HG03354 (cell line): ENCODE data around the gene BTLA.
A peak's percentile ranks its signal among the peaks of the same experiment; 100 is the strongest.
"Not testable (repeated sequence)": the region's sequence is repeated elsewhere in the genome, so short reads cannot be mapped to it uniquely, and the experiment has no call there.

Source experiments
- ATAC-seq: cut with Tn5 transposase; IDR thresholded peaks from one replicate; pipeline ENCODE4 v1.9.1; 2021; ENCODE audit warnings: mild to moderate bottlenecking; ENCODE audit not compliant: unreplicated experiment, poor library complexity, severe bottlenecking

Gene BTLA

DNA sequence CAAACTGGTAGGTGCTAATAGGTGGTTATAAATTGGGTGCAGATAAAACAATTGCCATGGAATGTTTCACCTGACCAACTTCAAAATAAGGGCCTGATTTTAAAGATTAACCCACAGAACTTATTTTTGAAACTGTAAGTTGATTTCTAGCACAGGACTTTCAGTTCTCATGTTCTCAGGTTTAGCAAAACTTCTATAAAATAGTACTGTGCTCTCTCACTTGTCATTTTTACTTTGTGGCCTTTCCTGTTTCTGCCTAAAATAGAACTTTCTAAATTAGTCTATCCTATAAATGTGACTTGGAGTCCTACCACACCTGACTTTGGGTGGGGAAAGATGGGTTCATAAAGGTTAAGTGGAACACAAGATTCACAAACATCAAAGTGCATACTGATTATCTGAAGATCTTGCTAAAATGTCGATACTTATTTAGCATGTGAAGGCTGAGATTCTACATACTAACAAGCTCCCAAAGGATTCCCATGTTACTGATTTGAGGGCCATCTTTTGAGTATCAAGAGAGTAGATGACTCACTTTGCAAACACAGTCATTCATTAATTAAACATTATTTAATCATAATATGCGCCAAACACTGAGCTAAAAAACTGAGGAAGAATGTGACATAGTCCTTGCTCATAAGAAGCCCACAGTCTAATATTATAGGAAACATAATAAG, 38.6 kb downstream of the BTLA start:
- ATAC-seq: peak; percentile 58

DNA sequence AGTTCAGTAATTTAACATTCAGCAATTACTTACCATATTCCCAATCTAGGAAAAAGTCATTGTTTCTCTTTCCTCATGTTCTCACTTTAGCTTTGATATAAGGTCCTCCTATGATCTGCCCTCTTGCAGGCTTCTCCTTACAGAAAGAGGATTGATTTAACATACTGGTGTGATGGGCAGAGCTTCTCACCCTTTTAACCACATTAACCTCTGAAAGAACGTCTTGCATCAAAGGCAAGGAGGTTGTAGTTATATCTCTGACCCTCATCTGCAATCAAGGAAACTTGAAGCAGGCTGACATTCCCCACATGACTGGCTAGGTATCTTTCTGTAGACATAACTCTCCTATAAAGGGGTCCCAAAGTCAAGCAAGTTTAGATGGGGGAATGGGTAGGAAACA, 39.5 kb downstream of the BTLA start:
- peak; percentile 43 for ATAC-seq

DNA sequence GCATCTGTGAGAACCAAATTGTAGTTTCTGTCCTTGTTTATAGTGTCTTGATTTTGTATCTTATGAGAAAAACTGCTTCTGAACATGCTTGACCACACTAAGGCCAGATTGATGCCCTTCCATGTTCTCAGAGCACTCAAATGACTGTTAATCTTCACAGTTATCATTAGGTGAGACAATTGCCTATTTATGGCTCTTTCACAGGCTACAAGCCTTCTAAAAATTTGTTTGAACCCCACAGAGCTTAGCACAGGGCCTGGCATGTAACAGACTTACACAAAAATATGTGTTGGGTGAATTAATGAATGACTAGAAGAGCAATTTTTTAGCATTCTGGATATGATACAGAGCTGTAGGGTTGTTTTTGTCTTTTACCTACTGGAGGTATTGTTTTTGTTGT, 43.1 kb downstream of the BTLA start:
- no peak for ATAC-seq

DNA sequence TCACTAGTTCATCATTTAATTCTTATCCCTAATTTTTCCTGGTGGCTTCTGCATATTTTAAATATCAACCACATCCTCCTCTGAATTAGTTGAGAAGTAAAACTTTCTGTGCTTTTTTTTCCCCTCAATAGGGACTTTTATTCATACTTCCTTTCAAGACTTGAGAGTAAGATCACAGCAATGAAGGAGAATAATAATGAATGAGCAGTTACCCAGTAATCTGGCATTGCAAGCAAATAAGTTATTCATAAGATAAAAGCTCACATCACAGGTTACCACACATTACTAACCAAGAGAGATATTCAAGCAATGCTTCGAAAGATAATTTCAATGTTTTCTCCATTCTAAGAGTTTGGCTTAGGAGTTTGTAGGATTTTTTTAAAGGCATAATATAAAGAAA, 50.3 kb downstream of the BTLA start:
- no peak for ATAC-seq

DNA sequence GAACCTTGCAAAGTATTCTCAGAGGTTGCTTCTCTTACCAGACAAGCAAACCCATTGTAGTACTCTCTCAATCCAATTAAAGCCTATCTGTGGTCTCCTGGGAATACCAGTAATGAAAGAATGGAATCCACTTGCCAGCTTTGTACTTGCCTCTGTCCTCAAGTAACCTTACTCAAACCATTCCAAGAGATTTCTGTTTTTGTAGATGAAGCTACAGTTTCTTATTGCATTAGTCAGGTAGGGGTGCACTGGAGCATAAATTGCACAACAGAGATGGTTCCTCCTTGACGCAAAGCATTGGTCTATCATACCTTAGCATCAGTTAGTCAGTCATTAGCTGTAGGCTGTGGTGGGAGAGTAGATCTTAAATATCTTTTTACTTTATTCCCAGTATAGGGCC, 52.9 kb downstream of the BTLA start:
- no peak for ATAC-seq

DNA sequence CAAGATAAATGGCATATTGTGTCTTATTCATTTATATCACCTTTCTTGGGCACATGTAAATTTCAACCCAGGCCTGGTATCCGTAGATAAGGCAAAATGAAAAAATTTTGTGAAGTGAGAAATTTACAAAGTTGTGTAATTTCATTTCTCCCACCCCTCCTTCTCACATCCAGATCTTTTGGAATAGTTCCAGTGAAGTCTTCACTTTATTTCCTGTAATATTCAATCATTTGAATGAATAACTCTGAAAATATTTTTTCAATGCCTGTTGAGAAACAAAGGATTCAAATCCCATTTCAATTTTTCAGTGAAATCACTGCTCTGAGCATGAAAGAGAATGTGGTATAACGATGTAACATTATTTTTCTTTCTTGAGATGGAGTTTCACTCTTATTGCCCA, 53.4 kb downstream of the BTLA start:
- no peak for ATAC-seq

DNA sequence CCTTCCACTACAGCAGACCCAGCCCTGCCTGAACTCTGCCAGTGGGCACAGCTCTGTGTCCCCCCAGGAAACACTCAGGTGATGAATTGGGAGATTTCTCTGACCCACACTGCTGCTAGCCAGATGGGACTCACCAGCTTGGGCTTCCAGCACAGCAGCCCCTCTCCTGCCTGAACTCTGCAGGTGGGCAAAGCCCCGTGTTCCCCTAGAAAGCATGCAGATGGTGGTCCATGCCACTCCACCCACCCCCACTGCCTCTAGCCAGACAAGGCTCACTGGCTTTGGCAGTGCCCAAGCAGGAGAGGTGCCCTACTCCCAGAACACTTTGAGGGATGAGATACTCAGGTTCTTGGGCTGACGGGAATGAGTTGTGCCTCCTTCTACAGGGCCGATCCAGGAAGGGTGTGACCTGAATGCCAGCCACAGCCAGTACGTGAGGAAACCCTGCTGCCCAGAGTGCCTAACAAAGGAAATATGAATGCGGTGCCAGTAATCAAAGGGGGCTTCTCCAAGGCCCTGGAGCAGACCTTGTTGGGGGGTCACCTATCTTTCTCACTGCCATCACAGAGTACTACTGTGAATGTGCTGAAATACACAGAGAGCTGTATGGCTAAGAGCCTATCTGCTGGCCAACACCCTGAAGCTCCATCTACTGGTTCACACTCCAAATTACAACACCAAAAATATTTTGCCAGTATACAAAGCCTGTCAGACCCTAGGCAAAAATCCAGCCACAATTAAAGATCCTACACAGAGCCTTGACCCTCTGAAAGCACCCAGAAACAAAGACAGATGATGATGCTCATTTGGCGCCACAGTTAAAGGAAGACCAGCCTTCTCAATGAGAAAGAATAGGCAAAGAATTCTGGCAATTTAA, 61.9 kb downstream of the BTLA start:
- no peak for ATAC-seq

DNA sequence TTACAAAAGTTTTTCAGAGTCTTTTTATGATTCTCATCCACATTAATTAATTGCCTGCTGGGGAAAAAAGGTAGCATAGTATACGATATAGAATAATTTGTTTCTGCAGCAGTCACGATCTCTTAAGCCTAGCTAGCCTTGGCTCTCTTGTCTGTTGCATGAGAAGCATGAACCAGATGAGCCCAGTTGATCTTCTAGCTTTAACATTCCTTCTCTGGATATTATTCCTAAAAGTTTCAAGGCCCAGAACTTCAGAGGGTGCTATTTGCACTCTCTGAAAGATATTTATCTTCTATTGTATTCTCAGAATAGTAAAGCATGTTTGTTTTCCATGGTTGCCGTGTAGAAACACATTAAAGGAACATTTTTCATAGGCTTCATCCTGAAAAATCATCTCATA, 69.3 kb downstream of the BTLA start:
- ATAC-seq: no peak

DNA sequence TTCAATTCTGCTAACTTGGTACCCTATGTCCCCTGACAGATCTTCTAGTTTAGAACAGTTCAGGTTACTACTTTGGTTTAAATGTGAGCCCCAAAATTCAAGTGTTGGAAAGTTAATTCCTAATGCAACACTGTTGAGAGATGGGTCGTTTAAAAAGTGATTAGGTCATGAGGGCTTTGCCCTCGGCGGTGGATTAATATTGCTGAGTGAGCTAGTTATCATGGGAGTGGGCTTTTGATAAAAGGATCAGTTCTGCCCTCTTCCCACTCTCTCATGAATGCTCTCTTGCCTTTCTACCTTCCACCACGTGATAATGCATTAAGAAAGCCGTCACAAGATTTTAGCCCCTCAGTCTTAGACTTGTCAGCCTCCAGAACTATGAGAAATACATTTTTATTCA, 72.1 kb downstream of the BTLA start:
- no peak for ATAC-seq

DNA sequence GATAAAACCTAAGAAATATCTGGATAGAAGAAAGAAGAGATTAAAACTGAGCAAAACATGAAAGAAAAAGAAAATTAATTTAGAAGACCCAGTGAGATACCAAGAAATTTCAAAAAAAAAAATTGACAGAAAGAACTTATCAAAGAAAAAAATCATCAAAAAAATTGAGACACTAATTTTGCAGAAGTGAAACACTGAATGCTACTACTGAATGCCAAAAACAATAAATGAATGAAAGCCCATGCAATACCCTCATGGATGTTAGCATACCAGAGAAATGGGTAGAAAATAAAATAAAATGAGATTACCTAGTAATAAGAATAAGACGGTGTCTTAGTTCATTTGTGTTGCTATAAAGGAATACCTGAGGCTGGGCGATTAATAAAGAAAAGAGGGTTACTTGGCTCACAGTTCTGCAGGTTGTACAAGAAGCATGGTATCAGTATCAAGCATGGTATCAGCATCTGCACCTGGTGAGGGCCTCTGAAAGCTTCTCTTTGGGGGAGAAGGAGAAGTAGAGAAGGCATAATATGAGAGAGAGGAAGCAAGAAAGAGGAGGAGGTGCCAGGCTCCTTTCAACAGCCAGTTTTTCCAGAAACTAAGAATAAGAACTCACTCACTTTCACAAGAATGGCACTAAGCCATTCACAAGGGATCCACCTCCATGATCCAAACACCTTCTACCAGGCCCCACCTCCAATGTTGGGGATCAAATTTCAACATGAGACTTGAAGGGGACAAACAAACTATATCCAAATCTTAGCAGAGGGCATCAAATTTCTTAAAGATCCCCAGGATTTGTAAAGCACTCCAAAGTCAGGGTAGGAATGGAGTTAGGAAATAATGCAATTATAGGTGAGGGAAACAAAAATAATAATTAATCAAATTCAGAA, 73.2 kb downstream of the BTLA start:
- peak; percentile 78 for ATAC-seq

DNA sequence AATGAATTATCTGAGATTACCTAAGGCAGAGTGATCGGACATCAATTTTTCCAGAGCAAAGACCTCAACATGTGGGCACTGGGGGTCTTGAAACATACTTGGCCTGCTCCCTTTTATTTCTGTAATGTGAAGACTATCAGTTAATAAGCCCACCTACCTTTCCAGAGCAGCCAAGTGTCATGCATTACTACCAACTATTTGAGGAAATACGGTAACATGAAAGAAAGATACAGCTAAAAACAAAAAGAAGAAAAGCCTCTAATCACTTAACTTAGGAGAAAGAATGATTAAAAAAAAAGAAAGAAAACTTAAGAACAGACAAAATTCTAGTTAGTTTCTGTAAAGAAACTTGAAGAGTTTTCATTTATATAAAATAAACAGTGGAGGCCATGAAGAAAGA, 73.9 kb downstream of the BTLA start:
- ATAC-seq: no peak

DNA sequence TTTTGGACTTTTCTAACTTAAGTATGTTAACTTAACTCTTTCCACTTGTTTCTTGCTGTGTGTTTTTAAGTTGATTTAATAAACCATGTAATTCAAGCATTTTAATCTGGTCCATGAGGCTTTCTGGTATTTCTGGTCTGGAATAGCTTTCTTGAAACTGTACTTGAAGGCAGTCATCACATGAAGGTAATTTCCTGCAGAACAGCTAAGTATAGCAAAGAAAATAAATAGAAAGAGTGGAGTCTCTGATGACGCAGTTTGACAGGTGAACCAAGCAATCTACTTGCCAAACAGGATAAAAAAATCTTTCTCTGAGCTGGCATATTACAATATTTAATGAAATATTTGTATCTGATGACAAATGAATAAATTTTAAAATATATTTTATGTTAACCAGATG, 74.9 kb downstream of the BTLA start:
- no peak for ATAC-seq

DNA sequence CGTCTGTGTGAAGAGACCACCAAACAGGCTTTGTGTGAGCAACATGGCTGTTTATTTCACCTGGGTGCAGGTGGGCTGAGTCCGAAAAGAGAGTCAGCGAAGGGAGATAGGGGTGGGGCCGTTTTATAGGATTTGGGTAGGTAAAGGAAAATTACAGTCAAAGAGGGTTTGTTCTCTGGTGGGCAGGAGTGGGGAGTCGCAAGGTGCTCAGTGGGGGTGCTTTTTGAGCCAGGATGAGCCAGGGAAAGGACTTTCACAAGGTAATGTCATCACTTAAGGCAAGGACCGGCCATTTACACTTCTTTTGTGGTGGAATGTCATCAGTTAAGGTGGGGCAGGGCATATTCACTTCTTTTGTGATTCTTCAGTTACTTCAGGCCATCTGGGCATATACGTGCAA, 76.4 kb downstream of the BTLA start:
- ATAC-seq: not testable (repeated sequence)

DNA sequence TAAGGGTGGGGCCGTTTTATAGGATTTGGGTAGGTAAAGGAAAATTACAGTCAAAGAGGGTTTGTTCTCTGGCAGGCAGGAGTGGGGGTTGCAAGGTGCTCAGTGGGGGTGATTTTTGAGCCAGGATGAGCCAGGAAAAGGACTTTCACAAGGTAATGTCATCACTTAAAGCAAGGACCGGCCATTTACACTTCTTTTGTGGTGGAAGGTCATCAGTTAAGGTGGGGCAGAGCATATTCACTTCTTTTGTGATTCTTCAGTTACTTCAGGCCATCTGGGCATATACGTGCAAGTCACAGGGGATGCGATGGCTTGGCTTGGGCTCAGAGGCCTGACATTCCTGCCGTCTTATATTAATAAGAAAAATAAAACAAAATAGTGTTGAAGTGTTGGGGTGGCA, 80.7 kb downstream of the BTLA start:
- ATAC-seq: not testable (repeated sequence)

DNA sequence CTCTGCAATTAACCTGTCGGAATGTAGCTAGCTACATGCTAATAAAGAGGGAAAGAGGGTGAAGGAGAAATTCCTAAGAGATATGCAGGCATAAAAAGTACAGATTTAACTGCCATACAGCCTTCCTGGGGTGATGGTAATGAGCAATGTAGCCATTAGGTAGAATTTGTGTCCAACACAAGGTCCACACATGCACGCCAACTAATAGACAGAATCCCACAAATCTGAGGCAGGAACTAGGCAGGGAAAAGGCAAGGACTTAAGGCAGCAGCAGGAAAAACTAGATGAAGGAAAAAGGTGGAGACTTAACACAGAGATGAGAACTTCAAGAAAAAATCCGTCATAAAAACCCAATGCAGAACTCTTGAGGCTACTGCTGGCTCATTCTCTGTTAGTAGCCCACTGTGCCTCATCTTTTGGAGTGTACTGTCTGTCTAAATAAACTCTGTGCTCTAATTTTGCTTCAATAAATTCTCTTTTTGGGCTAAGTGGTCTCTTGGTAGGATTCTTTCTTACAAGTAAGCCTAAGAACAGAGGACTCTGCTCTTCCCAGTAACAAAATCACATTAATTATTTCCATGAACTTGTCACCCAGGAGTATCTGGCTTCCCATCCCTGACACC, 81.5 kb downstream of the BTLA start:
- no peak for ATAC-seq

DNA sequence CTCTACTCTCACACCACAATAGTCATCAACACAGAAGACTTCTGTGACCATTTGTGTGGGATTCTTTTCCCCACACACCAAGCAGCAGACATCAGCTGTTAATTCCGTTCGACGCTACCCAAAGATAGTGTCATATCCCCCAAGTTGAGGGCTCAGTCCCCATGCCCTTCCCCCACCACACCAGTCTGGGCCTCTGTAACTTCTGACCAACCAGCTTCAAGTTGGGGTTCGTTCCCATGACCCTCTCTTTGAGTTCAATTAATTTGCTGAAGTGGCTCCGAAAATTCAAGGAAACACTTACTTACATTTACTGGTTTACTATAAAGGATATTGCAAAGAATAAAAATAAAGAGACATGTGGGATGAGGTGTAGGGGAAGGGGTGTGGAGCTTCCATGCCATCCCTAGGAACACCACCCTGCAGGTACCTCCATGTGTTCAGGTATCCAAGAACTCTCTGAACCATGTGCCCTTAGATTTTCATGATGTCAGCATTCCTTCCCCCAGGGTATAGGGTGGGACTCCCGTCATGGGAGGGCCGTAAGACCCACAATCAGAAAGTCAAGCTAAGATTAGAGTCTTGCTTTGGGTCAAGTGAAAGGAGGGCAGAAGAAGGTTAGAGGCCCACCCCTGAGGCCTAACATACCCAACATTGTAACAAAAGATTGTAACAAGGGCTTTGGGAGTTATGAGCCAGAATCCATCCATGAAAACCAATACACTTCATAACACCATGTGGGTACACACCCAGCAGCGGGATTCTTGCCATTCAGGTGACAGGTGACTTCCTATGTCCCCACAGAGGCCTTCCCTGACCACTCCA, 82.7 kb downstream of the BTLA start:
- ATAC-seq: no peak

DNA sequence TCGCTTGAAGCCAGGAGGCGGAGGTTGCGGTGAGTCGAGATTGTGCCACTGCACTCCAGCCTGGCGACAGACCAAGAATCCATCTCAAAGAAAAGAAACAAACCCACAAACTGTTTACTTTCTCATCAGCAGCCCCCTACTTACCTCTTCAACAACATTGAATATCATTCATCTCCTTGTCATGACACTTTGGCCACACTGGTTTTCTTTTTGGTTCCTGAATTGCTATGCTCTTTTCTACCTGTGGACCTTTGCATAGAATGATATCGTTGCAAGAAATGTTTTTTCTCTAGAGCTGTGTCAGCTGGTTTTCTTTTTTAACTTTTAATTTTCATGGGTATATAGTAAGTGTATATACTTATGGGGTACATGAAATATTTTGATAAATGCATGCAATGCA, 83.9 kb downstream of the BTLA start:
- no peak for ATAC-seq
